ENCODE results near the gene MKNK2. TPM values are rescaled to one million over a fixed set of nuclear protein-coding genes. Genes with fewer than 3 reads are reported as not detected.

MKNK2 gene
- total RNA-seq, 1 experiment from 2014 or later: 271 TPM

- BruUV-seq (replicated peaks): no TSS peak
- H3K9me2 ChIP-seq (ENCODE audit: insufficient read depth): no peaks in the 10 kb centered on the region
- peaks cover 6 to 22% of the 10 kb centered on the region in 2 experiments; a peak in 3 of 4 replicates for H3K4me1 ChIP-seq (ENCODE audit: control insufficient read depth in 1 of 2, insufficient read depth in 2 of 2, low read length in 2 of 2)
- H3K36me3 ChIP-seq (ENCODE audit: control insufficient read depth in 1 of 2, insufficient read depth in 2 of 2, low read length in 2 of 2): no peaks in the 10 kb centered on the region; a peak in 1 of 4 replicates
- peak overlapping the region; percentile 82 for H3K4me2 ChIP-seq (ENCODE audit: low read length)
- no peaks in the 10 kb centered on the region for H3K27me3 ChIP-seq (ENCODE audit: insufficient read depth, low read length)
- peak overlapping the region; percentile 80; the same call in 1 of the 2 replicates for H3K27ac ChIP-seq (ENCODE audit: low read depth, low read length)
- POLR2A ChIA-PET: no interaction called here
- peaks cover 38% of the 10 kb centered on the region for H3K79me2 ChIP-seq (ENCODE audit: insufficient read depth, low read length)
- TF ChIP-seq EZH2phosphoT487 (IDR thresholded peaks at IDR 0.05; ENCODE audit: borderline replicate concordance): no peak
- no peak for TF ChIP-seq REST (IDR thresholded peaks at IDR 0.05; ENCODE audit: low read depth)
- TF ChIP-seq TCF7L2 (IDR thresholded peaks at IDR 0.05; ENCODE audit: borderline replicate concordance, extremely low read depth, insufficient read depth, insufficient read length): no peak
- no peak for TF ChIP-seq JUND (IDR thresholded peaks at IDR 0.05)
- TF ChIP-seq, protein P1, sequence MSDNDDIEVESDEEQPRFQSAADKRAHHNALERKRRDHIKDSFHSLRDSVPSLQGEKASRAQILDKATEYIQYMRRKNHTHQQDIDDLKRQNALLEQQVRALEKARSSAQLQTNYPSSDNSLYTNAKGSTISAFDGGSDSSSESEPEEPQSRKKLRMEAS (IDR thresholded peaks at IDR 0.05): no peak
- no peak for TF ChIP-seq CEBPB (IDR thresholded peaks at IDR 0.05; ENCODE audit: low read depth)
- TF ChIP-seq ZFX (IDR thresholded peaks at IDR 0.05): peak; percentile 58; the same call in 1 of the 2 replicates
- no peak overlapping the region for H2AFZ ChIP-seq (ENCODE audit: low read depth, low read length, poor library complexity, severe bottlenecking)
- peak overlapping the region; percentile 82 for H3K9ac ChIP-seq (ENCODE audit: low read length)
- CTCF ChIA-PET: no interaction called here
- H4K20me1 ChIP-seq (ENCODE audit: insufficient read depth): no peaks in the 10 kb centered on the region
- DNase-seq (ENCODE audit: low read depth, low spot score) (no peak), ATAC-seq (peak; percentile 53)
- H3K9me3 ChIP-seq (ENCODE audit: control insufficient read depth in 1 of 2, insufficient read depth in 1 of 2, low read depth in 1 of 2, low read length in 2 of 2): no peaks in the 10 kb centered on the region
- intact Hi-C loops (cut with micrococcal nuclease): loop anchor here (5.0 kb wide), 1 partner anchor 137 kb away; the partner anchor contains the start of gene AP3D1
- RAD21 ChIA-PET (ENCODE audit: low non-redundant PET in 1 of 2, low total read pairs in 2 of 2, uncharacterized antibody in 2 of 2, unreplicated experiment in 2 of 2): no interaction called here
- H3K4me3 ChIP-seq (replicated peaks in 1 of 2; ENCODE audit: low read depth in 1 of 2, low read length in 2 of 2): peak overlapping the region; percentile 77 to 79
Measured at GRCh38 chr19:2014731-2015607, 36.1 kb downstream of the MKNK2 start.
